HG02973 (cell line): Measurements from ENCODE around the gene MFGE8.
A peak's percentile ranks its signal among the peaks of the same experiment; 100 is the strongest.

ENCODE experiments used
- ATAC-seq: cut with Tn5 transposase; IDR thresholded peaks from one replicate; pipeline ENCODE4 v1.9.1; 2021; ENCODE audit warnings: moderate library complexity; ENCODE audit not compliant: unreplicated experiment

MFGE8 gene

DNA sequence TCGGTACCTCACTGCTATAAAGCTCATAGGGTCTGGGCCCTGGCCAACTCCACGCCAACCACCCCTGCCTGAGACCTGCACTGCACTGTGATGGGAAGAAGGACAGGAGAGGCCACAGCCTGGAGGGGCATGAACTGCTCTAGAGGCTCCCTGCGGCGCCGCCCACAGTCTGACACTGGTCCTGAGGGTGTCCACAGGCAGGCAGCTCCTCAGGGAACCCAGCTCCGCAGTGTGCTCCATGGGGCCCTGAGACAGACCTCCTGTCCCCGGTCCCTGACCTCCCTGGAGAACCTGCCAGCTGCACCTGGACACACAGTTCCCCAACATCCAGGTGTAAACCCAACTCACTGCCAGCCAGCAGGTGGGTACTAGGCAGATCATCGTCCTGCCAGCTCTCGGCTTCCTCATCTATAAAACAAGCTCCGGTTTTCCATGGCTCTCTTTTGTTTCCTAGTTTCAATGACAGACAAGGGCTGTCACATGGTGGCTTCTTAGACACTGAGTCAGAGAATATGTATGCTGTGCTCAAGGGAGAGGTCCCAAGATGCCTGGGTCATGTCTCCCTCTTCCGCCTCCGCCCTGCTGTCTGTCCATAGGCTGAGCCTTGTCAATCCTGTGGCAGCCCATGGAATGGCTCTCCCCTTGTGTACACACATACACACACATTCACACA is 12.7 kb downstream of the MFGE8 start:
- ATAC-seq, result no peak

- no peak for ATAC-seq
Observed at GRCh38 chr15:88899251-88899650, 13.9 kb downstream of the MFGE8 start.

DNA sequence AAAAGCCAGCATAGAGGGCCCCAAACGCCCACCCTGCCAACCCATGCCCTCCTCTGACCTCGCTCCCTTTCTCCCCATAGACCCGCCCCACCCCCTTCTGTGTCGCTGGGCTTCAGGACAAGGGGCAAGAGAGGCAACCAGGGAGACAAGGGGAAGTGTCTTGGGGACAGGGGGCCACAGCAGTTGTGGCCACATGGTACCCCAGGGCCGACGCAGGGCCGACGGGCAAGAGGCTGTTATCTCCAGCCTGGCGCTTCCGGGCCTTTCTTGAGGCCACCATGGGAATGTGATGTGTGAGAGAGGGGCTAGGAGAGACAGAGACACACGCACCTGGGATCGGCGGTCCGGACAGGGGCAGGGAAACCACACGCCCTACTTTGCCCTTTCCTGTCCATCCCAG is 14.4 kb downstream of the MFGE8 start:
- ATAC-seq, result no peak

- no peak for ATAC-seq
Observed at GRCh38 chr15:88897456-88898194, 15.6 kb downstream of the MFGE8 start.

DNA sequence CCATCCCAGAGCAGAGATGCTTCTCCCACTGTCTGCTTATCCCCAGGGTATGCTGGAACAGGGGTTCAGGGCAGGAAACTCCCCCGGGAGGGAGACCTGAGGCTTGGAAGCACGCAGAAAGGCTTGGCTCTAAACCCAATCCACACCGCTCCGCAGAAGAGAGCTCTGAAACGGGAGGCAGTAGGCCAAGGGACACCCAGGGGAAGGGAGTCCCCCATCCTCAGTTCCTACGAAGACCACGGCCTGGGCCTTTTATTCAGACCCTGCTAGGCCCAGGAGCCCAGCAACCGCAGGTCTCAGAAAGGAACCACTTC is 16.1 kb downstream of the MFGE8 start:
- no peak for ATAC-seq

DNA sequence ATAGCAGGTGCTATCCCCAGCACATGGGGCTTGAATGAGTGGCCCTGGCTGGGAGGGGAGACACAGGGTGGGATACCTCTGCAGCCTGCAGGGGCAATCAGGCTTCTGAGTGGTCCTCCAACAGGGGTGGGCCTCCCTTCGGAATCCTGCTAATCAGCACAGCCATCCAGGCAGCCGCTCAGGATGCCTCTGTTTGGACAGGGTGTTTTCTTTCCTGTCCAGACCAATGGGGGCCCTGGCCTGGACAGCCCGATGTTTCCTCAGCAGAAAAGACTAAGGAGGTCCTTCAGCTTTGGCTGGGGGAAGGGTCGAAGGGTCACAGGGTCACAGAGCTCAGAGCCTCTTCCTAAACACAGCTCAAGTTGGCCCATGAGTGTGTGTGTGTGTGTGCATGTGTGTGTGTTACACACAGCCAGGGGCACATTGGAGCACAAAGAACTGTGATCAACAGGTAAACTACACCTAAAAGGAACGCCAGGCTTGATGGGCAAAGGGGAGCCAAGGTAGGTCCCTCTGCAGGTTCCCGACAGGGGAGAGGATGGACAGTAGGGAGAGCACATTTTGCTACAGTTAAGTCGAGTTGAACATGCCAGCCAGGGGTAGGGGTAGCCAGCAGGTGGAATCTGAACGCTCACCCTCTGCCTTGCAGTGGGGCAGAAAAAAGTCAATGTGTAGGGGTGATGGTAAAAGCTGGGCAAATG is 16.7 kb downstream of the MFGE8 start:
- no peak for ATAC-seq

- no peak for ATAC-seq
Observed at GRCh38 chr15:88894819-88895767, 18.1 kb downstream of the MFGE8 start, which contains the start of gene HAPLN3. HAPLN3 (minus strand) TSS chr15:88895544; CDS start chr15:88887298, 8,246 bp downstream.

- ATAC-seq, result peak; percentile 57
Observed at GRCh38 chr15:88894348-88894818, 18.8 kb downstream of the MFGE8 start.

DNA sequence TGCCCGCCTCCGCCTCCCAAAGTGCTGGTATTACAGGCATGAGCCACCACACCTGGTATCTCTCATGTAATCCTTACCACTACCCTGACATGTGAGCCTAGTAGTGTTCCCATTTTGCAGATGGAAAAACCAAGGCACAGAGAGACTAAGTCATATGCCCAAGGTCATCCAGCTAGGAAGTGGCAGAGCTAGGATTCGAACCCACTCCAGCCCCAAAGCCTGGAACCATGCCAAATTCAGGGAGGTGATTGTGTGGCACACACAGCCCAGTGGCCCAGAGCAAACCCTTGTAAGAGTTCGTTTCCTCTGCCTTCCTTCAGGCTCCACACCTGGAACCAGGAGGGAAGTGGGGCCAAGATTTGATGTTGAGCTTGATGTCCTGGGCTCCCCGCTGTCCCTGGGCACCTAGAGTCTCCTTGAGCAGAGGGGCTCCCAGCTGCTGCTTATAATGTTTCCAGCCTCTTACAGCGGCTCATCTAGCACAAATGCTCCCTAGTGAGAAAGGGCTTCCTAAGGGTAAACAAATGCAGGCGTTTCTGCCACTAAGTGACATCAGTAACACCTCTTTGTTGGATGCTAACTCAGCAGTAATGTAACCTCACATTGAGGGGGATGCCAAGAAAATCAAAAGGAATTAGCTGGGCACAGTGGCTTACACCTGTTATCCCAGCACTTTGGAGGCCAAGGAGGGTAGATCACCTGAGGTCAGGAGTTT is 21.5 kb downstream of the MFGE8 start:
- no peak for ATAC-seq

- no peak for ATAC-seq
Observed at GRCh38 chr15:88890495-88890894, 22.7 kb downstream of the MFGE8 start.

DNA sequence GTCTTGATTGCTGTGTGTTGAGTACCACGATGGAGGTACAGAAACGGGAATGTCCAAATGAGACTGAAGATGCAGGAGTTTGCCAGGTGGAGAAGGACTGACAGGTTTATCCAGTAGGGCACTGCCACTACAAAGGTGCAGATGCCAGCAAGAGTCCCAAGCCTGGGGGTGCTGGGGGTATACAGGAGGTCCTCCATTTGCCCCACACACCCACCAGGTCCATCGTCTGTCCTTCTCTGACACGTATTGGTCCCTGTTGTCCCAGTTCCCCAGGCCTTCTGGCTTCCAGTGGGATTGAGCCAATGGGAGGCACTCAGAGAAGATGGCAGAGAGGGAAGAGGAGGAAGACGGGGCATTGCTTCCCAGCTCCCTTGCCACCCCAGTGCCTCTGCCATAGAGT is 24.5 kb downstream of the MFGE8 start:
- ATAC-seq, result no peak

DNA sequence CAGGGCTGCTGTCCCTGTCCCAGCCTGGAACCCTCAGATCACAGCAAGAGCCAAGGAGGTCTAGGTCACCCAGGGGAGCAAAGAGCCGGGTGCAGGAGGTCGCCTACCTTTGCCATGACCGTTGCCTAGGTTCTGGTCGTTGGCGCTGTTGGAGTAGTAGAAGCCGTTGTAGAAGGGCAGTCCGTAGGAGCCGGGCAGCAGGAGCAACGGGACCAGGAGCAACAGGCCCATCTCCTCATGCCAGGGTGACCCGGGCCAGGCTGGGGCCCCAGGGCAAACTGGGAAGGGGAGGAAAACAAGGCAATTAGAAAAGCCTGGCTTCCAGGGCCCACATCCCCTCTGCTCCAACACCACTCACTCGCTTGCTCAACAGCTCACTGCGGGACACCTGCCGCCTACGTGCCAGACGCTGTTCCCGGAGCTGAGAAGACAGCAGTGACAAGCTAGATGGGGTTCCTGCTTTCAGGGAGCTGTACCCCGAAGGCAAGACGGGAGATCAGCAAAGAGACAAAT is 26.1 kb downstream of the MFGE8 start:
- no peak for ATAC-seq

DNA sequence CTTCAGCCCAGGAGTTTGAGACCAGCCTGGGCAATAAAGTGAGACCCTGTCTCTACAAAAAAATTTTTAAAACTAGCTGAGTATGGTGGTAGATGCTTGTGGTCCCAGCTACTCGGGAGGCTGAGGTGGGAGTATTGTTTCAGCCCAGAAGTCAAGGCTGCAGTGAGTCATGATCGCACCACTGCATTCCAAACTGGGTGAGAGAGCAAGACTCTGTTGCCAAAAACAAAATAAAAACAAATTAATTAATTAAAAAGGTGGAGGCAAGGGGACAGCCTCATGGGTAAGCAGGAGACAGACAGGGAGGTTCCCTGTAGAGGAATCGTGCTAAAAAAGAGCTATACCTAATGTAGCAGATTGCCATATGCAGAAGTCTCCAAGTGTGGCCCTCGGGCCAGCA is 30.4 kb downstream of the MFGE8 start:
- no peak for ATAC-seq

- ATAC-seq, result no peak
Observed at GRCh38 chr15:88881775-88882174, 31.4 kb downstream of the MFGE8 start.

DNA sequence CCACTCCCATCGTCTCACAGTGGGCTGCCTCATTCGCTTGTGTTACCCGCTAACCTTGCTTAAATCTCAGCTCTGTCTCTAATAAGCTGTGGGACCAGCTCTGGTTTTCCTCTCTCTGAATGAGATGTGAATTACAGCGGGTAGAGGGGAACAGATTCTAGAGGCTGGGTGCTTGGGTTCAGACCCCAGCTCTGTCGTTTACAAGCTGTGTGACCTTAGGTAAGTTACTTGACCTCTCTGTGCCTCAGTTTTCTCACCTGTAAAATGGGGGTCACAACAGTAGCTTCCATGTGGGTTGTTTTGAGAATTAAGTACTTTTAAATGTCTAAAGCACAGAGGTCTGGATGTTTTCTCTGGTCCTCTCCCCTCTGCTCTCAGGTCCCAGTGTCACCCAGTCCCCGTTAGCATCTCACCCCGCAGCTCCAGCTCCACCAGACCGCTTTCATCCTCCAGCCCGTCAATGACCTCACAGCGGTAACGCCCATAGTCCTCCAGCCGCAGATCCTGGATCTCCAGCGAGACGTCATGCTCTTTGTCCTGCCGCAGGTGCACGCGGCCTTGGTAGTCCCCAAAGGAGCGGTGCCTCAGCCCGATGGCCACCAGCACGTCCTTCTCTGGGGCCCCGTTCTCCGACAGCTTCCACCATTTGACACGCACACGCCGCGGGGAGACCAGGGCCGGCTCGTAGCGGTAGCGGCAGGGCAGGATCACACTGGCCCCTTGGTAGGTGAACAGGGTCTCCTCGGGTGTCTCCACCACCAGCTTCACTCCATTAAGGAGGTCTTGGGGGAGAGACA is 32.0 kb downstream of the MFGE8 start:
- ATAC-seq, result no peak

GRCh38 chr15:88878720-88879184 is 34.4 kb downstream of the MFGE8 start:
- no peak for ATAC-seq

DNA sequence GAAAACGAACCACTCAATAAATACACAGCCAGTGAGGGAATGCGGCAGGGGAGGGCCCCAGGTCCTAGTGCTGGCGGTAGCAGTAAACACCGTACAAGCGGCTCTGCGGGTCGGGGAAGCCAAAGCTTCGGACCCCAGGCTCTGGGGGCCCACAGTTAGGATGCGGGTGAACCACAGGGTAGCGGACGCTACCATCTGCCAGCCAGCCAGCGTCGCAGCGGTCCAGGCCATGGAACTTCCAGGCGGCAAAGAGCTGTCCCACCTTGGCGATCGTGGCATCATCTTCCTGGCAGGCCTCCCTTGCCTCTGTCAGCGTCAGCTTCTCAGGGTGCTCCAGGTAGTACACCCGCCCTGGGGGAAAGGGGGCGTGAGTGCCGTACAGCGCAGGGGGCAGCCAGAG is 35.3 kb downstream of the MFGE8 start:
- ATAC-seq, result no peak

- ATAC-seq, result no peak
Observed at GRCh38 chr15:88877415-88877814, 35.8 kb downstream of the MFGE8 start.

GRCh38 chr15:88876573-88876972 is 36.6 kb downstream of the MFGE8 start:
- ATAC-seq, result no peak
